Measurements from ENCODE around the gene BHMT. TPM values are rescaled to one million over a fixed set of nuclear protein-coding genes. Genes with fewer than 3 reads are reported as not detected.

The BHMT gene
- total and polyA plus RNA-seq, 10 of the 15 experiments (the other 5 are each of a cell fraction or from before 2014, with no cell fraction given) = 0.44 TPM; not detected in 9

GRCh38 chr5:79172269-79172668 is 60.7 kb downstream of the BHMT start:
- no TSS peak for BruUV-seq (replicated peaks)
- intact Hi-C loops (cut with micrococcal nuclease; ENCODE audit: unreplicated experiment) = no loop called here
- Histone ChIP-seq H2AFZ (ENCODE audit: control insufficient read depth, low read depth, low read length) (no peak overlapping the region), H3K9ac (ENCODE audit: control insufficient read depth, insufficient read depth, low read length) (no peak overlapping the region), H3K4me3 (no peak overlapping the region), H4K20me1 (ENCODE audit: control insufficient read depth, insufficient read depth) (no peaks in the 10 kb centered on the region), H3K36me3 (ENCODE audit: control insufficient read depth in 2 of 2, insufficient read depth in 2 of 2, low read length in 1 of 2) (no peaks in the 10 kb centered on the region), H3K27ac (ENCODE audit: control insufficient read depth, insufficient read depth) (no peak overlapping the region), H3K27me3 (replicated peaks in 1 of 2; ENCODE audit: control insufficient read depth in 2 of 2, insufficient read depth in 2 of 2, low read length in 1 of 2) (no peaks in the 10 kb centered on the region), H3K9me3 (replicated peaks; ENCODE audit: control insufficient read depth, insufficient read depth, low read length) (no peaks in the 10 kb centered on the region), H3K4me1 (ENCODE audit: control insufficient read depth, insufficient read depth, low read length) (no peaks in the 10 kb centered on the region), H3K79me2 (ENCODE audit: control insufficient read depth, insufficient read depth, low read length) (no peaks in the 10 kb centered on the region), H3K4me2 (ENCODE audit: control insufficient read depth, insufficient read depth) (no peak overlapping the region)
- TF ChIP-seq MYB (IDR thresholded peaks at IDR 0.05; ENCODE audit: borderline replicate concordance, low read depth, low read length) = no peak
- TF ChIP-seq EP300 (IDR thresholded peaks at IDR 0.05; ENCODE audit: borderline replicate concordance in 1 of 2, control insufficient read depth in 1 of 2, low read depth in 2 of 2, low read length in 2 of 2) = no peak
- TF ChIP-seq SIN3A (IDR thresholded peaks at IDR 0.05; ENCODE audit: low read depth, low read length) = no peak
- TF ChIP-seq MEF2B (IDR thresholded peaks at IDR 0.05; ENCODE audit: partially characterized antibody, poor library complexity, severe bottlenecking) = no peak
- no peak for TF ChIP-seq E2F4 (IDR thresholded peaks at IDR 0.05; ENCODE audit: low read depth, low read length)
- no peak for TF ChIP-seq SIX5 (IDR thresholded peaks at IDR 0.05; ENCODE audit: low read depth, low read length, severe bottlenecking)
- TF ChIP-seq NFIC (IDR thresholded peaks at IDR 0.05; ENCODE audit: low read depth, low read length) = no peak
- TF ChIP-seq MYC (IDR thresholded peaks at IDR 0.05; ENCODE audit: insufficient read depth, insufficient read length, insufficient replicate concordance, low read length, severe bottlenecking) = no peak
- no peak for TF ChIP-seq IKZF1 (conservative IDR thresholded peaks at IDR 0.05)
- TF ChIP-seq ATF7 (IDR thresholded peaks at IDR 0.05; ENCODE audit: low read depth) = no peak
- TF ChIP-seq ETV6 (conservative IDR thresholded peaks at IDR 0.05 in 1 of 2, IDR thresholded peaks at IDR 0.05 in 1 of 2; ENCODE audit: borderline replicate concordance in 1 of 2, low read depth in 1 of 2) = no peak
- no peak for TF ChIP-seq CREM (IDR thresholded peaks at IDR 0.05; ENCODE audit: low read depth)
- no peak for TF ChIP-seq FOXK2 (IDR thresholded peaks at IDR 0.05)
- TF ChIP-seq, protein P1, sequence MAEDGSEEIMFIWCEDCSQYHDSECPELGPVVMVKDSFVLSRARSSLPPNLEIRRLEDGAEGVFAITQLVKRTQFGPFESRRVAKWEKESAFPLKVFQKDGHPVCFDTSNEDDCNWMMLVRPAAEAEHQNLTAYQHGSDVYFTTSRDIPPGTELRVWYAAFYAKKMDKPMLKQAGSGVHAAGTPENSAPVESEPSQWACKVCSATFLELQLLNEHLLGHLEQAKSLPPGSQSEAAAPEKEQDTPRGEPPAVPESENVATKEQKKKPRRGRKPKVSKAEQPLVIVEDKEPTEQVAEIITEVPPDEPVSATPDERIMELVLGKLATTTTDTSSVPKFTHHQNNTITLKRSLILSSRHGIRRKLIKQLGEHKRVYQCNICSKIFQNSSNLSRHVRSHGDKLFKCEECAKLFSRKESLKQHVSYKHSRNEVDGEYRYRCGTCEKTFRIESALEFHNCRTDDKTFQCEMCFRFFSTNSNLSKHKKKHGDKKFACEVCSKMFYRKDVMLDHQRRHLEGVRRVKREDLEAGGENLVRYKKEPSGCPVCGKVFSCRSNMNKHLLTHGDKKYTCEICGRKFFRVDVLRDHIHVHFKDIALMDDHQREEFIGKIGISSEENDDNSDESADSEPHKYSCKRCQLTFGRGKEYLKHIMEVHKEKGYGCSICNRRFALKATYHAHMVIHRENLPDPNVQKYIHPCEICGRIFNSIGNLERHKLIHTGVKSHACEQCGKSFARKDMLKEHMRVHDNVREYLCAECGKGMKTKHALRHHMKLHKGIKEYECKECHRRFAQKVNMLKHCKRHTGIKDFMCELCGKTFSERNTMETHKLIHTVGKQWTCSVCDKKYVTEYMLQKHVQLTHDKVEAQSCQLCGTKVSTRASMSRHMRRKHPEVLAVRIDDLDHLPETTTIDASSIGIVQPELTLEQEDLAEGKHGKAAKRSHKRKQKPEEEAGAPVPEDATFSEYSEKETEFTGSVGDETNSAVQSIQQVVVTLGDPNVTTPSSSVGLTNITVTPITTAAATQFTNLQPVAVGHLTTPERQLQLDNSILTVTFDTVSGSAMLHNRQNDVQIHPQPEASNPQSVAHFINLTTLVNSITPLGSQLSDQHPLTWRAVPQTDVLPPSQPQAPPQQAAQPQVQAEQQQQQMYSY (CRISPR knock-in tag; IDR thresholded peaks at IDR 0.05) = no peak
- no peak for TF ChIP-seq RB1 (IDR thresholded peaks at IDR 0.05; ENCODE audit: borderline replicate concordance)
- TF ChIP-seq ZNF622 (IDR thresholded peaks at IDR 0.05) = no peak
- no peak for TF ChIP-seq EED (IDR thresholded peaks at IDR 0.05; ENCODE audit: low read depth)
- TF ChIP-seq SKIL (IDR thresholded peaks at IDR 0.05; ENCODE audit: low read depth, poor library complexity, severe bottlenecking) = no peak
- TF ChIP-seq STAT1 (conservative IDR thresholded peaks at IDR 0.05) = no peak
- ChIA-PET RAD21 (ENCODE audit: unreplicated experiment) (no interaction called here), POLR2A (no interaction called here), SMC1A (ENCODE audit: uncharacterized antibody, unreplicated experiment) (no interaction called here), CTCF (interaction anchor here (1.0 kb wide), 1 partner anchor 39 kb away, joined by 4 read pairs; no protein-coding TSS in a partner anchor)
- in situ Hi-C loops (cut with MboI) = no loop called here
- 58% methylated on average over 1 of the region's 1 CpG for WGBS (ENCODE audit: insufficient coverage, insufficient replicate concordance, low lambda C conversion rate, missing lambda C conversion rate)
- FAIRE-seq = no peak
- no peak for ATAC-seq
- DNase-seq (ENCODE audit: low read depth, low spot score) = no peak

Data from GM12878 (cell line).